HG03378 (cell line): ENCODE data around the gene DERL3.
A peak's percentile ranks its signal among the peaks of the same experiment; 100 is the strongest.

ENCODE experiments used
- ATAC-seq: cut with Tn5 transposase; IDR thresholded peaks from one replicate; pipeline ENCODE4 v1.9.1; 2021; ENCODE audit warnings: mild to moderate bottlenecking, moderate library complexity; ENCODE audit not compliant: unreplicated experiment

The DERL3 gene

DNA sequence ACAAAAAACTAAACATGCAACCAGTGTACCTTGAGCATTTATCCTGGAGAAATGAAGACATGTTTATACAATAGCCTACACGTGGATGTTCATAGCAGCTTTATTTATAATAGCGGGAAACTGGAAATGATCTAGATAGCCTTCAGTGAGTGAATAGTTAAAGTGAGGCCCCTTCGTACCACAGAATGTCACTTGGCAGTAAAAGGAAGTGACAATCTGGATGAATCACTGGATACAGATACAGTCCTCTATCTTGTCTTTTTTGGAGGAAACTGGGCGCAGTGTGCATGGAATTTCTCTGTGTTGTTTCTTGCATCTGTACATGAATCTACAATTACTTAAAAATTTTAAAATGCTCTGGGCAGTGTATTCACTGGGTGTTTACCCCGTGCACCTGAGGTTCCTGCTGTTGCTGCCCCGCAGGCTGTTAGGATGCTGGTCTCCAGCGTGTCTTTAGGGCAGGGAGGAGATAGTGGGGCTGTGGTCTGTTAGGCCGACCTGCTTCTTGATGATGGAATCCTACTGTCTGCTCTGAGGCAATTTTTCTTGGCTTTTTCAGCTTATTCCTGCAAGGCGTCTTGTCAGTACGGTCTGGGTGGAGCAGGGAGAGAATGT lies 23.2 kb downstream of the DERL3 start:
- ATAC-seq = no peak

DNA sequence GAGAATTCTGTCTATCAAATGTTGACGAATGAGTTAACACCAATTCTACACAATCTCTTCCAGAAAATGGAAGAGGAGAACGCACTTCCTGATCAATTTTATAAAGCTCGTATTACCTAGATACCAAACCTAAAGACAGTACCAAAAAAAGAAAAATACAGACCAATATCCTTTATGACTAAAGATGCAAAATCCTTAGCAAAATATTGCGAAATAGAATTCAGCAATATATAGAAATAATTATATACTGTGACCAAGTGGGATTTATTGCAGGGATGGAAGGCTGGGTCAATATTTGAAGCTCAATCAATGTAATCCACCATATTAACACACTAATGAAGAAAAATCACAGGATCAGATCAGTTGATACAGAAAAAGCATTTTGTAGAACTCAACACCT lies 26.4 kb downstream of the DERL3 start:
- ATAC-seq = no peak

GRCh38 chr22:23806837-23807236 lies 32.0 kb downstream of the DERL3 start:
- no peak for ATAC-seq

DNA sequence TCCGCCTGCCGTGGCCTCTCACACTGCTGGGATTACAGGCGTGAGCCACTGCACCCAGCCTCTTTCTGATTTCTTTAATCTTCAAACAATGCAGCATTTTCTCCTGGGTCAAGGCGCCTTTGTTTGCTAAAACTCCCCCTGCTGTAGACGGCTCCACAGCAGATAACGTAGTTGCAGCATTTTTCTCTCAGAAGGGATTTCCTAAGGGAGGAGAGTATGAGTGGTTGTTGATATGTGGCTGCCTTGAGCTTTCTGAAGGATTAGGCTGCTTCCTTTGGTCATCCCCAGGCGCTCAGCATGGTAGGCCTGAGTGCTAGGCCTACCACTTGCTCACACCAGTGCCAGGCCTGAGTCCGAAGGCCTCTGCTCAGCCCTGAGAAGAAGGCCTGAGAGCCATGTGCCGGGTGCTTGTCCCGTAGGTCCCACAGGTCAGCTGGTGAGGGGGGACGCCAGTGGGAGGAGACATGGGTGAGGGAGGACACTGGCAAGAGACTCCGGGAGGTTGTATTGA lies 34.0 kb downstream of the DERL3 start:
- ATAC-seq = no peak

GRCh38 chr22:23803001-23803819 lies 35.6 kb downstream of the DERL3 start:
- no peak for ATAC-seq

- no peak for ATAC-seq
Measured at GRCh38 chr22:23801886-23802377, 36.9 kb downstream of the DERL3 start.

DNA sequence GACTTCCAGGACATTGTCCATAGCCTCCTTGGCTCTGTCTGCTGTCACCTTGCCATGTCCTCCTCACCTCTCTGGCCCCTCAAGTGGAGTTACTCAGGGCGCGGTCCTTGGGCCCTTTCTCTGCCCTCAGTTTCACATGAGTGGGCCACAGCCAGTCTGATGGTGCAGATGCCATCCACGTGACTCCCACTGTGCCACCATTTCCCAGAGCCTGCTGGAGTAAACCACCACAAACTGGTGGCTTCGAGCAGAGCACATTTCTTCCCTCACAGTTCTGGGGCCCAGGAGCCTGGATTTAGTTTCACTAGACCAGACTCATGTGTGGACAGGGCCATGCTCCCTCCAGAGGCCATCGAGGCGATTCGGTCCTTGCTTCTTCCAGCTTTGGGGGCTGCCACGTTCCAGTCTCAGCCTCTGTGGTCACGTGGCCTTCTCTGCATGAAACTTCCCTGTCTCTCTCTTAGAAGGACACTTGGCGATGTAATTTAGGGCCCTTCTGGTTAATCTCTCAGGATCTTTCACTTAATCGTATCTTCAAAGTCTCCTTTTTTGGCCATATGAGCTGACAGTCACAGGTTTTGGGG lies 37.5 kb downstream of the DERL3 start:
- ATAC-seq = no peak

DNA sequence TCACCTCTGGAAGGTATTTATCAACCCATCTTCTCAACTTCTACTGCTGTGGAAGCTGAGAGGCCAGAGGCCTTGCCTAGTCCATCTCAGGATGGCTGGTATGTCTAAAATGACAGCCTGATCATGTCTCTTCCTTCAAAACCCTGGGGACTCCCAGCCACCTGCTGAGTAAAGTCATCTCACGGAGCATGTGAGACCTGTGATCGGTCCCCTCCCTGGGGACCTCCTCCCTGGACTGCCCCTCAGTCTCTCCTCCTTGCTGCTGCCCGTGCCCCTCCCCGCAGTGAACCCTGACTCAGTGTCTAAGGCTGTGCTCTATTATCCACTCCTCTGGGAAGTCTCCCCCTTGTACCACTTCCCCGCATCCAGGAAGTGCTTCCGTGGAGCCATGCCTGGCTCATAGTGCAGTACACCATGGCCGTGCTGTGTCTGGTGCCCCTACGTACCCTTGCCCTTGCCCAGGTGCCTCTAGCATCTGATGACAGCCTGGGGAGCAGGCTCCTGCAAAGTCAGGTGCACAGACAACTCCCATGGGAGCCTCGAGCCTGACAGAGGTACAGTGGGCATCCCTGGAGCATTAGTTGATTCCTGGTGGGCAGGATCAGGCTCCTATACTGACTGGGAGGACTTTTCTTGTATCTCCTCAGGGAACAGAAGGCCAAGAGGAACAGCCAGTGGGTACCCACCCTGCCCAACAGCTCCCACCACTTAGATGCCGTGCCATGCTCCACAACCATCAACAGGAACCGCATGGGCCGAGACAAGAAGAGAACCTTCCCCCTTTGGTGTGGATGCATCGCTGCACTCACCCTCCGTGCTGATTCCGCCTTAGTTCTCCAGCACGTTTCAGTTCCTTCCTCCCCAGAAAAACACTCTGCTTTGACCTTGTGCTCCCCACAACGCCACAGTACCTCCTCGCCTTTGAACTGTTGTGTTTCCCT lies 38.2 kb downstream of the DERL3 start:
- peak; percentile 60 for ATAC-seq

GRCh38 chr22:23796461-23796860 lies 42.3 kb downstream of the DERL3 start:
- no peak for ATAC-seq

GRCh38 chr22:23793326-23793725 lies 45.5 kb downstream of the DERL3 start:
- ATAC-seq = no peak

GRCh38 chr22:23791738-23792645 lies 46.8 kb downstream of the DERL3 start:
- ATAC-seq = no peak

DNA sequence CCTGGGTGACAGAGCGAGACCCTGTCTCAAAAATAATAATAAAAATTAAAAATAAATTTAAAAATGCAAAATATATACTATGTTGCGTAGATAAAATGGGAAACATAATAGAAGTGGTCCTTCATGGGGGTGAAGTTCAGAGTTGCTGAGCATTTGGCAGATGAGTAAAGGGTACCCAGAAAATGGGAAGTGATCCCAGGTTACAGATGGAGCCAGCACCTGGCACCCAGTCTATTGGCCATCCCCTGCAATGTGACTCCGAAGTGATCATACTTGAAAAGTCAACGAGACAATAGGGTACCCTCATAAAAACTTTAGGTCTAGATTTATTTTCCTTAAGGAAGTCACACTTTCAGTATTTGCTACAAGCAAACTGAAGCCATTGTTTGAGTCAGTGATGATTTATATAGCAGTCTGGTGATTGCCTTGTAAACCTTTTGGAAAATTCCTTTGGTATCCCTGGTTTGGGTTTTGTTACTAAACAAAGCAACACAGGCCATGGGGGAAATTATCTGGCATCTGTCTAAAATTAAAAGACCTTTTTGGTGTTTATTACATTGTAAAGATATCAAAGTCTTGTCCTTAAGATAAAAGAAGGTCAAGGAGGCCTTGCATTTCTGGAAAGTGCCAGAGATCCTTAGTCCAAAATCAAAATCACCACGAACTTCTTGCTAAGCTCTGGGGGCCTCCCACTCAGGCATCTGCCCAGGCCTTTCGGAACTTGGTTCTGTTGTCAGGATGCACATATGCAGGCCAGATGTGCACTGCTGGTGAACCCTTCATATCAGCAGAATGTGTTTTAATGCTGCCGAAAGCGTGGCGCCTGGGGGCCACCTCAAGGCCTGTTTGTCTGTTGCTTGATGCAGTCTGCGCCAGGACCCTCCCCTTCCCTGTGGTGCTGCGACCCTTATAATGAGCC lies 47.7 kb downstream of the DERL3 start:
- ATAC-seq = no peak

DNA sequence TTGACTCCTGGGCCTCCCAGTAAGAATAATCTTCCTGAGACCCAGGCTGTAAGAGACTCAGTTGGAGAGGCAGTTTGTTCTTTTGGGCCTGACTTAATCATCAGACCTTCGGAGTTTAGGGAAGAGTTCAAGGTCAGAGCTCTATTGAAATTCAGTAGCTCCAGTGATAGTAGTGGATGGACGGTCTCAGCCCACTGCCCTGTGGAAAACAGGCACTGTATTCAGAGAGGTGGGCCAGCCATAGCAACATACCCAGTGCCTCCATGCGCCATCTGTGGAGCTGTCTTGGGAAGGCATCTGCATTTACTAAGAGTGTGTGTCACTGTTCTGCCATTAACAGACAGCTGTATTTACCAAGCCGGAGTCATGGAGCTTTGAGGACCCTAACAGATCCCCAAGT lies 49.2 kb downstream of the DERL3 start:
- no peak for ATAC-seq

DNA sequence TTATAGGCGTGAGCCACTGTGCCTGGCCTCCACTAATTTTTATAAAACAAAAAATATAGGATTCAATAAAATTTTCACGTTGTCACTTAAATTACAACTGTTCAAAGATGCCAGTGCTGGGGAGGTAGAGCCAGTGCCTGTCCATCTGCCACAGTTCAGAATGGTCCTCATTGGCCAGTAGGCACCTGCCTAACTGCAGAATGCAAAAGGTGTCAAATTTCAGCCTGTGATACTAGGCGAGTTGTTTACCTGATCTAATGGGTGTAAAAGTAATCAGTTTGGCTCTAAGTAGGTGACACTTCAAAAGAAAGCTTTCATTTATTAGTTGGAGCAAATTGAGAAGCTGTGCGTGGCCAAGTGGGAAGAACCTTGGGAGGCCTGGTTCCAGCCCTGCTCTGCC lies 49.7 kb downstream of the DERL3 start:
- ATAC-seq = no peak

DNA sequence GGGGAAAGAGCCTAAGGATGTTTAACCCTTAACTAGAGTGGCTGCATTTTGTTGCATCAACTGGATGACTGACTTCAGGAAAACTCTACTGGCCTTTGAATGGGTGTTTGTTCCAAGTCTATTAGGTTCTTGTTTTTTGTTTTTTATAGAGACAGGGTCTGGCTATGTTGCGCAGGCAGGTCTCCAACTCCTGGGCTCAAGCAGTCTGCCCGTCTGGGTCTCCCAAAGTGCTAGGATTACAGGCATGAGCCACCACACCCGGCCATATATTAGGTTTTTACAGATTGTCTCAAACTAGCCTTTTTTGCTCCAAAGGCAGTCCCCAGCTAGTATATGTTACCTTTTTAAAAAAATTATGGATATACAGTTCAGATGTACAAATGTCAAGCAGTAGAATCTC lies 50.9 kb downstream of the DERL3 start:
- no peak for ATAC-seq

DNA sequence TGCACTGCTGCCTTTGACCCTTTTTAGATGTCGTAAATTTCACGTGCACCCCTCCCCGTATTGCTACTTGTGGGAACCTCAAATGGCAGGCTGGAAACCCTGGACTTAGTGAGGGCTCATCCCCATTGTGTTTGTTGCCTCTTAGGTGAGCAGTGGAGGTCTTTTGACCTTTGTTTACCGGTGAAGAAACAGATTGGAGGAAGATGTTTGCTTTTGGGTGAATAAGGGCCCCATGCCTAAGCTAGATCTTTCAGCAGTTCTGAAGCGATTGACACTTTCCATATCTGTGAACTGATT lies 51.3 kb downstream of the DERL3 start:
- ATAC-seq = no peak

GRCh38 chr22:23786752-23787599 lies 51.8 kb downstream of the DERL3 start, which contains the start of gene SMARCB1:
TSS of gene SMARCB1 (plus strand) at chr22:23786966. CDS start at chr22:23787170, 204 bp downstream.
- no peak for ATAC-seq

DNA sequence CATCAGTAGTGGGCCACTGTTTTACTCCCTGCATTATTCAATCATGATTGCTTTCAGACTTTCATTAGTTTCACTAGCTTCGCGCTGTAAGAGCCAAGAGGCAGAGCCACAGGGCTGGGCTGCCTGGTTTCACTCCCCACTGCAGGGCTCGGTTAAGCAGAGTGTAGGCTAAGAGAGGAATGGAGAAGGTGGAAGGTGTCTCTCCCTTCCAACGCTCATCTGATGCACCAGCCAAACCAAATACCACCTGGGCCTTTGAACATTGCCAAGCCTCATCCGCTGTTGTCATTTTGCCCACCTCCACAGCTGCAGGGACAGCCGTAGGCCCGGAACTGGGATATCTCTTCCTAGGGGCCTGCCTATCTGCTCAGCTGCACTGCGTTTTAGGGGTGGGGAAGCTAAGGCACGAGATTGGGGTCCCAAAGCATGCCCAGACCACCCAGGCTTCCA lies 52.5 kb downstream of the DERL3 start:
- no peak for ATAC-seq
